ENCODE data around the gene TNS1.

- TF ChIP-seq EZH2 (IDR thresholded peaks at IDR 0.05; ENCODE audit: insufficient read depth, low read length) (no peak), CTCF (IDR thresholded peaks at IDR 0.05; ENCODE audit: insufficient read depth, low read depth, low read length) (no peak)
Measured at GRCh38 chr2:217801115-217801531, 201.7 kb downstream of the TNS1 start.
